Left ventricle myocardium inferior (tissue), 1 donor: ENCODE data around the gene MTMR12. TPM values are rescaled to one million over a fixed set of nuclear protein-coding genes. Genes with fewer than 3 reads are reported as not detected.
"Not testable (repeated sequence)": the region's sequence is repeated elsewhere in the genome, so short reads cannot be mapped to it uniquely, and the experiment has no call there.

Experiments
- DNase-seq: peaks from one replicate; pipeline ENCODE4 v3.0.0-alpha.2; 2020
- H3K27ac ChIP-seq: fragments of 200-600 bp; replicated peaks from 2 replicates; pipeline ENCODE4 v1.8.0; 2021
- H3K27me3 ChIP-seq: fragments of 200-600 bp; 2 replicates; pipeline ENCODE4 v1.8.0; 2021; ENCODE audit warnings: low read depth
- H3K36me3 ChIP-seq: fragments of 200-600 bp; 2 replicates; pipeline ENCODE4 v1.8.0; 2021
- H3K4me1 ChIP-seq: fragments of 200-600 bp; 2 replicates; pipeline ENCODE4 v1.8.0; 2021
- H3K4me3 ChIP-seq: fragments of 200-600 bp; 2 replicates; pipeline ENCODE4 v1.8.0; 2021; ENCODE audit warnings: mild to moderate bottlenecking, moderate library complexity
- H3K9me3 ChIP-seq: fragments of 200-600 bp; replicated peaks from 2 replicates; pipeline ENCODE4 v1.8.0; 2021
- intact Hi-C: fragments of 100-400 bp; cut with micrococcal nuclease; formaldehyde crosslinking; loops from one replicate; pipeline ENCODE4 v1.11.0; 2022
- total RNA-seq: library from RNA; stranded (reverse); fragmentation: NEBNext Ultra II Directional; extraction: Animal tissue kit (Norgen Biotek cat#: 25700); gene quantifications from one replicate; pipeline ENCODE4 v1.2.1, GENCODE V29; 2021
- TF ChIP-seq, protein P1 (sequence below): fragments of 200-600 bp; IDR thresholded peaks from 2 replicates; pipeline ENCODE4 v1.8.0; 2021; ENCODE audit warnings: antibody characterized with exemption, mild to moderate bottlenecking, borderline replicate concordance
- donor health status: DM: no; HTN: yes; CAD: no; lungs with severe emphysema.

The MTMR12 gene
- total RNA-seq, 1 donor from 2014 or later: 13.8 TPM

DNA sequence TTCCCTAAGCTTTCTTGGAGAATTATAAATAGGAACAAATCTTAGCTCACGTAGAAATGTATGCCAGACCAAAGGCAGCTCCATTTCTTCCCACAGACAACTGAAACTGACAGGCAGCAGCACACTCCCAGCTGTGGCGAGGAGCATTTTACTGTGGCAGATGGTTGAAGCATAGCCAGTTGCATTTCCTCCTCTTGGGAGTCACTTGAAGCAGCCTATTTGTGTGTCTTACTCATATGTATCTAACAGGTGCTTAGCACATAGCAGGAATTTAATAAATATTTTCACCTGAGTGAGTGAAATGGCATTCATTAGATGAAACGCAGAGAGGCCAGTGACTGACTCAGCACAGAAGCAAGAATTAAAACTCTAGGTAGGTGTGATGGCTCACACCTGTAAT is 12.3 kb upstream of the MTMR12 start:
- Histone ChIP-seq H3K9me3 (peaks cover 8% of the 10 kb centered on the region), H3K4me3 (no peak overlapping the region), H3K27ac (no peak overlapping the region), H3K27me3 (no peaks in the 10 kb centered on the region), H3K36me3 (no peaks in the 10 kb centered on the region), H3K4me1 (peaks cover 9% of the 10 kb centered on the region)
- intact Hi-C loops: loop anchor here (5.0 kb wide), 1 partner anchor 93 kb away; no protein-coding TSS in a partner anchor
- TF ChIP-seq, protein P1, sequence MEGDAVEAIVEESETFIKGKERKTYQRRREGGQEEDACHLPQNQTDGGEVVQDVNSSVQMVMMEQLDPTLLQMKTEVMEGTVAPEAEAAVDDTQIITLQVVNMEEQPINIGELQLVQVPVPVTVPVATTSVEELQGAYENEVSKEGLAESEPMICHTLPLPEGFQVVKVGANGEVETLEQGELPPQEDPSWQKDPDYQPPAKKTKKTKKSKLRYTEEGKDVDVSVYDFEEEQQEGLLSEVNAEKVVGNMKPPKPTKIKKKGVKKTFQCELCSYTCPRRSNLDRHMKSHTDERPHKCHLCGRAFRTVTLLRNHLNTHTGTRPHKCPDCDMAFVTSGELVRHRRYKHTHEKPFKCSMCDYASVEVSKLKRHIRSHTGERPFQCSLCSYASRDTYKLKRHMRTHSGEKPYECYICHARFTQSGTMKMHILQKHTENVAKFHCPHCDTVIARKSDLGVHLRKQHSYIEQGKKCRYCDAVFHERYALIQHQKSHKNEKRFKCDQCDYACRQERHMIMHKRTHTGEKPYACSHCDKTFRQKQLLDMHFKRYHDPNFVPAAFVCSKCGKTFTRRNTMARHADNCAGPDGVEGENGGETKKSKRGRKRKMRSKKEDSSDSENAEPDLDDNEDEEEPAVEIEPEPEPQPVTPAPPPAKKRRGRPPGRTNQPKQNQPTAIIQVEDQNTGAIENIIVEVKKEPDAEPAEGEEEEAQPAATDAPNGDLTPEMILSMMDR: no peak
- no peak for DNase-seq

GRCh38 chr5:32323741-32324140 is 11.0 kb upstream of the MTMR12 start:
- no peak overlapping the region for H3K27ac ChIP-seq
- no peaks in the 10 kb centered on the region for H3K27me3 ChIP-seq
- DNase-seq: no peak
- intact Hi-C loops: no loop called here
- H3K4me3 ChIP-seq: no peak overlapping the region
- H3K9me3 ChIP-seq: peaks cover 8% of the 10 kb centered on the region
- H3K4me1 ChIP-seq: no peaks in the 10 kb centered on the region
- H3K36me3 ChIP-seq: no peaks in the 10 kb centered on the region
- TF ChIP-seq, protein P1: no peak

GRCh38 chr5:32322882-32323281 is 10.1 kb upstream of the MTMR12 start:
- Histone ChIP-seq H3K27me3 (no peaks in the 10 kb centered on the region), H3K4me3 (no peak overlapping the region), H3K9me3 (peaks cover 8% of the 10 kb centered on the region), H3K36me3 (no peaks in the 10 kb centered on the region), H3K27ac (no peak overlapping the region), H3K4me1 (no peaks in the 10 kb centered on the region)
- intact Hi-C loops: no loop called here
- no peak for DNase-seq
- TF ChIP-seq, protein P1: no peak

DNA sequence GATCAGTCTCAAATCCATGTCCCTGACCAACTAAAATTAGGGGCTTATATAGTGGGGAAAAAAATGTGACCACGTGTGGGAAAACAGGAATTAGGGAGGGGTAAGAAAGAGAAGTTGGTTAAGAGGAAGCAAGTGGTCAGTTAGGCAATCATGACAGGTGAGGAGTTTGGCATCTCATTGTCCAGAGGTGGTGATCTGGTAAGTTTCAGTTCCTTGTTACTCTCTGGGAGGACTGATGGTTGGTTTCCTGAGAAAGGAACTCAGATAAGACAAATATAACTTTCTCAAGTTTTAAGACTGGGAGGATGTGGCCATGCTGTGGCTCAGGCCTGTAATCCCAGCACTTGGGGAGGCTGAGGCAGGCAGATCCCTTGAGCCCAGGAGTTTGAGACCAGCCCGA is 9.0 kb upstream of the MTMR12 start:
- H3K36me3 ChIP-seq, H3K4me3 ChIP-seq, H3K27me3 ChIP-seq, intact Hi-C loops, H3K27ac ChIP-seq, DNase-seq, H3K9me3 ChIP-seq, H3K4me1 ChIP-seq: not testable (repeated sequence)

DNA sequence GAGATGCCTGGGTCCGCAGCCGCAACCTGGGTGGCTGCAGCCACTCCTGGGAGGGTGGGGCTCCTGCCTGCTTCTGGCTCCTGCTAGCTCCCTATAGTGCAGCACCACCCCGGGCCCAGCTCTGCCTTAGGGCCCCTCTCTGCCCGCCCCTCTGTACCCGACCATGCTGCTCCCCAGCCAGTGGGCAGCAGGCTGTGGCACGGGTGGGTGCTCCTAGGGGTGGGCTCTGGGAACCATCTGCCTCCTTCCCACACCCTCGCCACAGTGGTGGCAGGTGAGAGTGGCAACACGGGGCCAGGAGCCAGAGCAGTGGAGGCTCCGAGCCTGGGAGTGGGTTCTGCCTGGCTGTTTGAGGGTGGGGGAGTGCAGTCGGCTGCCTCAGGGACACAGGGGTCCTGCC is 7.8 kb upstream of the MTMR12 start:
- intact Hi-C loops: no loop called here
- TF ChIP-seq, protein P1: no peak

DNA sequence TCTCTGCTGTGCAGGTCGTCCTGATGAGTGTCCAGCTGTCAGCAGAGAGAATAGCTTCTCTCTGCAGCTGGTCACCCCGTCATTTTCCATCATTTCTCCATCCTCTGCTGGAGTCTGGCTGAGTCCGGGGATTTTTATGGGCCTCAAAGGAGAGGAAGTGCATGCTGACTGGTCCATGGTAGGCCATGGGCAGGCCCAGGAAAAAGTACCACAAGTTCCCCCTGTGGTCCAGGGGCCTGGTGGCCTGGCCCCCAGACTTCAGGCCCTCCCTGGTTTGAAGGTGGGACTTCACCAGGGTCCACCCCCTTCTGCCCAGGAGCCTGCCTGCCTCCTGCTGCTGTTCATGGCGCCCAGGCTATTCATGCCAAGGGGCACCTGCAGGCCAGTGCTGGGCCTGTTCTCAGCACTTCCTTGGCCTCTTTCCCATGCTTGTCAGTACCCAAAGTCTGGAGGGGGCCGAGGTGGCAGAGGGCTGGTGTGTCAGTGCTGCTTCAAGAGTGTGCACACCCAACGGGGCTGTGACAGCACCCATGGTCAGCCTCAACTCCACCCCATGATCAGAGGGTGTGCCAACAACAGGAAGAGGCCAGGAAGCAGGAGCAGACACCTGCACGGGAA is 7.3 kb upstream of the MTMR12 start:
- no peak overlapping the region for H3K27ac ChIP-seq
- H3K27me3 ChIP-seq: no peaks in the 10 kb centered on the region
- DNase-seq: no peak
- no peaks in the 10 kb centered on the region for H3K4me1 ChIP-seq
- intact Hi-C loops: no loop called here
- H3K4me3 ChIP-seq: no peak overlapping the region
- TF ChIP-seq, protein P1: no peak
- peaks cover 8% of the 10 kb centered on the region for H3K9me3 ChIP-seq
- no peaks in the 10 kb centered on the region for H3K36me3 ChIP-seq

More for the DNA sequence above, 7.8 kb upstream of the MTMR12 start:
- H3K4me3 ChIP-seq: no peak overlapping the region
- H3K9me3 ChIP-seq: peaks cover 8% of the 10 kb centered on the region
- H3K27ac ChIP-seq: no peak overlapping the region
- H3K36me3 ChIP-seq: no peaks in the 10 kb centered on the region
- no peaks in the 10 kb centered on the region for H3K27me3 ChIP-seq
- H3K4me1 ChIP-seq: no peaks in the 10 kb centered on the region
- no peak for DNase-seq
